Measurements from ENCODE around the gene FBLN1. TPM values are rescaled to one million over a fixed set of nuclear protein-coding genes. Genes with fewer than 3 reads are reported as not detected.

FBLN1 gene
- total and polyA plus RNA-seq, 9 of the 15 experiments (the other 6 are each of a cell fraction or from before 2014, with no cell fraction given) = 0.66 TPM; not detected in 8

DNA sequence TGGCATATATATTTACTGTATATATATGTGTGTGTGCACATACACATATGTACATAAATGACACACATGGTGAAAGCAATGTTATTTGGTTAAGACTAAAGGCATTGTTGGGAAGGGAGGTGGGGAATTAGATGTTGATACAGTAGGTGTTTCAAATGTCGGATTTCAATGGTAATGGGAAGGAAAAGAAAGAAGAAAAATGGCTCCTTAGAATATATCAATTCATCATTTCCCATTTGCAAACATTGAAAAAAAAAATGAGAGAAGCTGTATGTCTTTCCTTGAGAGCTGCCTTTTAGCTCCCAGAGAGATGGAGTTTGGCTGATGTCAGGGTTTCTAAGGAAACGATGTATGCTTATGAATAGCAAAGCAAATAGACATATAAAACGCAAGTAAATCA lies 135.5 kb downstream of the FBLN1 start:
- POLR2A ChIA-PET = no interaction called here
- no peak for ATAC-seq
- FAIRE-seq = no peak
- intact Hi-C loops (cut with micrococcal nuclease) = no loop called here
- H3K27me3 ChIP-seq (ENCODE audit: control insufficient read depth in 2 of 2, insufficient read depth in 2 of 2, low read length in 2 of 2) = peaks cover 2 to 30% of the 10 kb centered on the region in 2 experiments; a peak in 2 of 5 replicates
- no peak overlapping the region for H3K4me3 ChIP-seq
- 53% methylated on average over 3 of the region's 3 CpGs for WGBS (ENCODE audit: insufficient coverage, low coverage, missing lambda C conversion rate)
- H3K9ac ChIP-seq (ENCODE audit: insufficient read depth in 1 of 2, low read depth in 2 of 2, low read length in 2 of 2) = no peak overlapping the region
- H3K9me1 ChIP-seq (ENCODE audit: control insufficient read depth, insufficient read depth, low read length) = no peaks in the 10 kb centered on the region
- H3K36me3 ChIP-seq (ENCODE audit: control insufficient read depth, insufficient read depth, low read length) = no peaks in the 10 kb centered on the region
- no TSS peak for BruUV-seq (replicated peaks)
- CTCF ChIA-PET (ENCODE audit: low intra/inter-chr PET ratio) = no interaction called here
- no peaks in the 10 kb centered on the region for H4K20me1 ChIP-seq (replicated peaks; ENCODE audit: control insufficient read depth, insufficient read depth, low read length)
- H2AFZ ChIP-seq (ENCODE audit: low read depth, low read length) = no peak overlapping the region; the same call in 1 of the 2 replicates
- in situ Hi-C loops (cut with MboI) = no loop called here
- no peaks in the 10 kb centered on the region for H3K79me2 ChIP-seq (ENCODE audit: control insufficient read depth, insufficient read depth, low read length)
- H3K4me2 ChIP-seq (ENCODE audit: insufficient read depth, low read length) = no peak overlapping the region
- H3K4me1 ChIP-seq (replicated peaks in 1 of 2; ENCODE audit: control insufficient read depth in 2 of 2, insufficient read depth in 2 of 2, low read length in 2 of 2) = peaks cover 13 to 20% of the 10 kb centered on the region in 2 experiments
- H3K27ac ChIP-seq (ENCODE audit: extremely low read depth, low read depth, low read length) = no peak overlapping the region
- H3K9me3 ChIP-seq (replicated peaks; ENCODE audit: control insufficient read depth, insufficient read depth, low read depth, low read length) = no peaks in the 10 kb centered on the region
- DNase-seq (ENCODE audit: extremely low read depth in 1 of 4, low spot score in 3 of 4) = no peak
- TF ChIP-seq, protein P1, sequence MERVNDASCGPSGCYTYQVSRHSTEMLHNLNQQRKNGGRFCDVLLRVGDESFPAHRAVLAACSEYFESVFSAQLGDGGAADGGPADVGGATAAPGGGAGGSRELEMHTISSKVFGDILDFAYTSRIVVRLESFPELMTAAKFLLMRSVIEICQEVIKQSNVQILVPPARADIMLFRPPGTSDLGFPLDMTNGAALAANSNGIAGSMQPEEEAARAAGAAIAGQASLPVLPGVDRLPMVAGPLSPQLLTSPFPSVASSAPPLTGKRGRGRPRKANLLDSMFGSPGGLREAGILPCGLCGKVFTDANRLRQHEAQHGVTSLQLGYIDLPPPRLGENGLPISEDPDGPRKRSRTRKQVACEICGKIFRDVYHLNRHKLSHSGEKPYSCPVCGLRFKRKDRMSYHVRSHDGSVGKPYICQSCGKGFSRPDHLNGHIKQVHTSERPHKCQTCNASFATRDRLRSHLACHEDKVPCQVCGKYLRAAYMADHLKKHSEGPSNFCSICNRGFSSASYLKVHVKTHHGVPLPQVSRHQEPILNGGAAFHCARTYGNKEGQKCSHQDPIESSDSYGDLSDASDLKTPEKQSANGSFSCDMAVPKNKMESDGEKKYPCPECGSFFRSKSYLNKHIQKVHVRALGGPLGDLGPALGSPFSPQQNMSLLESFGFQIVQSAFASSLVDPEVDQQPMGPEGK (CRISPR knock-in tag; IDR thresholded peaks at IDR 0.05; ENCODE audit: borderline replicate concordance) = no peak
- TF ChIP-seq SRSF7 (optimal IDR thresholded peaks at IDR 0.05; ENCODE audit: low read depth, low read length) (no peak), KAT7 (CRISPR knock-in tag; IDR thresholded peaks at IDR 0.05; ENCODE audit: borderline replicate concordance) (no peak), XRCC4 (IDR thresholded peaks at IDR 0.05; ENCODE audit: extremely low read depth, insufficient read depth, insufficient read length) (no peak), FOS (IDR thresholded peaks at IDR 0.05; ENCODE audit: extremely low read depth, insufficient read length) (no peak), HOXB6 (CRISPR knock-in tag; IDR thresholded peaks at IDR 0.05; ENCODE audit: borderline replicate concordance) (no peak), NR2C1 (IDR thresholded peaks at IDR 0.05) (no peak), NR2C1 (tag; IDR thresholded peaks at IDR 0.05) (no peak), ZBTB1 (CRISPR knock-in tag; IDR thresholded peaks at IDR 0.05; ENCODE audit: borderline replicate concordance, low read depth) (no peak), SMARCA5 (IDR thresholded peaks at IDR 0.05) (no peak), ZNF696 (CRISPR knock-in tag; conservative IDR thresholded peaks at IDR 0.05) (no peak)
- TF ChIP-seq, protein P2, sequence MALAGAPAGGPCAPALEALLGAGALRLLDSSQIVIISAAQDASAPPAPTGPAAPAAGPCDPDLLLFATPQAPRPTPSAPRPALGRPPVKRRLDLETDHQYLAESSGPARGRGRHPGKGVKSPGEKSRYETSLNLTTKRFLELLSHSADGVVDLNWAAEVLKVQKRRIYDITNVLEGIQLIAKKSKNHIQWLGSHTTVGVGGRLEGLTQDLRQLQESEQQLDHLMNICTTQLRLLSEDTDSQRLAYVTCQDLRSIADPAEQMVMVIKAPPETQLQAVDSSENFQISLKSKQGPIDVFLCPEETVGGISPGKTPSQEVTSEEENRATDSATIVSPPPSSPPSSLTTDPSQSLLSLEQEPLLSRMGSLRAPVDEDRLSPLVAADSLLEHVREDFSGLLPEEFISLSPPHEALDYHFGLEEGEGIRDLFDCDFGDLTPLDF (CRISPR knock-in tag; IDR thresholded peaks at IDR 0.05) = no peak
- TF ChIP-seq, protein P3, sequence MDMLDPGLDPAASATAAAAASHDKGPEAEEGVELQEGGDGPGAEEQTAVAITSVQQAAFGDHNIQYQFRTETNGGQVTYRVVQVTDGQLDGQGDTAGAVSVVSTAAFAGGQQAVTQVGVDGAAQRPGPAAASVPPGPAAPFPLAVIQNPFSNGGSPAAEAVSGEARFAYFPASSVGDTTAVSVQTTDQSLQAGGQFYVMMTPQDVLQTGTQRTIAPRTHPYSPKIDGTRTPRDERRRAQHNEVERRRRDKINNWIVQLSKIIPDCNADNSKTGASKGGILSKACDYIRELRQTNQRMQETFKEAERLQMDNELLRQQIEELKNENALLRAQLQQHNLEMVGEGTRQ (CRISPR knock-in tag; IDR thresholded peaks at IDR 0.05) = no peak
- TF ChIP-seq, protein P4, sequence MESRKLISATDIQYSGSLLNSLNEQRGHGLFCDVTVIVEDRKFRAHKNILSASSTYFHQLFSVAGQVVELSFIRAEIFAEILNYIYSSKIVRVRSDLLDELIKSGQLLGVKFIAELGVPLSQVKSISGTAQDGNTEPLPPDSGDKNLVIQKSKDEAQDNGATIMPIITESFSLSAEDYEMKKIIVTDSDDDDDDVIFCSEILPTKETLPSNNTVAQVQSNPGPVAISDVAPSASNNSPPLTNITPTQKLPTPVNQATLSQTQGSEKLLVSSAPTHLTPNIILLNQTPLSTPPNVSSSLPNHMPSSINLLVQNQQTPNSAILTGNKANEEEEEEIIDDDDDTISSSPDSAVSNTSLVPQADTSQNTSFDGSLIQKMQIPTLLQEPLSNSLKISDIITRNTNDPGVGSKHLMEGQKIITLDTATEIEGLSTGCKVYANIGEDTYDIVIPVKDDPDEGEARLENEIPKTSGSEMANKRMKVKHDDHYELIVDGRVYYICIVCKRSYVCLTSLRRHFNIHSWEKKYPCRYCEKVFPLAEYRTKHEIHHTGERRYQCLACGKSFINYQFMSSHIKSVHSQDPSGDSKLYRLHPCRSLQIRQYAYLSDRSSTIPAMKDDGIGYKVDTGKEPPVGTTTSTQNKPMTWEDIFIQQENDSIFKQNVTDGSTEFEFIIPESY (CRISPR knock-in tag; IDR thresholded peaks at IDR 0.05) = no peak
- TF ChIP-seq, protein P5, sequence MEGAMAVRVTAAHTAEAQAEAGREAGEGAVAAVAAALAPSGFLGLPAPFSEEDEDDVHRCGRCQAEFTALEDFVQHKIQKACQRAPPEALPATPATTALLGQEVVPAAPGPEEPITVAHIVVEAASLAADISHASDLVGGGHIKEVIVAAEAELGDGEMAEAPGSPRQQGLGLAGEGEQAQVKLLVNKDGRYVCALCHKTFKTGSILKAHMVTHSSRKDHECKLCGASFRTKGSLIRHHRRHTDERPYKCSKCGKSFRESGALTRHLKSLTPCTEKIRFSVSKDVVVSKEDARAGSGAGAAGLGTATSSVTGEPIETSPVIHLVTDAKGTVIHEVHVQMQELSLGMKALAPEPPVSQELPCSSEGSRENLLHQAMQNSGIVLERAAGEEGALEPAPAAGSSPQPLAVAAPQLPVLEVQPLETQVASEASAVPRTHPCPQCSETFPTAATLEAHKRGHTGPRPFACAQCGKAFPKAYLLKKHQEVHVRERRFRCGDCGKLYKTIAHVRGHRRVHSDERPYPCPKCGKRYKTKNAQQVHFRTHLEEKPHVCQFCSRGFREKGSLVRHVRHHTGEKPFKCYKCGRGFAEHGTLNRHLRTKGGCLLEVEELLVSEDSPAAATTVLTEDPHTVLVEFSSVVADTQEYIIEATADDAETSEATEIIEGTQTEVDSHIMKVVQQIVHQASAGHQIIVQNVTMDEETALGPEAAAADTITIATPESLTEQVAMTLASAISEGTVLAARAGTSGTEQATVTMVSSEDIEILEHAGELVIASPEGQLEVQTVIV (CRISPR knock-in tag; IDR thresholded peaks at IDR 0.05; ENCODE audit: borderline replicate concordance) = no peak

Measured in K562 (cell line).